K562 (cell line): ENCODE measurements around the gene SH3D19. TPM values are rescaled to one million over a fixed set of nuclear protein-coding genes. Genes with fewer than 3 reads are reported as not detected.

Experiments
- ATAC-seq: fragments of 200-7000 bp; cut with Tn5 transposase; 3 replicates; pipeline ENCODE4 v1.9.1; 2020; ENCODE audit warnings: moderate library complexity
- BruUV-seq: library from RNA; stranded (reverse); fragments of 400-500 nt; replicated peaks from 2 replicates; lab custom pipeline; 2021; lab: Mats Ljungman, UMichigan
- CTCF ChIA-PET: fragments of 300-600 bp; formaldehyde crosslinking; extraction: SDS; loops from one replicate; lab custom pipeline; 2021; ENCODE audit warnings: low intra/inter-chr PET ratio; lab: Yijun Ruan, JAX
- POLR2A ChIA-PET: fragments of 300-600, 350-650 bp; sonication (Branson Sonifier 250); formaldehyde crosslinking; extraction: SDS; loops from one replicate; lab custom pipeline; 2021; ENCODE audit warnings: antibody characterized with exemption, inconsistent platforms; lab: Yijun Ruan, JAX
- DNase-seq, 4 experiments: peaks; one replicate each; pipeline versions ENCODE4 v3.0.0 to v3.0.0-alpha.2; 2011 to 2018; ENCODE audit warnings: low spot score in 3 of 4, mixed read lengths in 3 of 4; ENCODE audit errors: extremely low read depth in 1 of 4
- FAIRE-seq: peaks from 2 replicates; lab custom pipeline; 2011; peaks lifted over from hg19 to GRCh38; lab: Jason Lieb, UNC
- H2AFZ ChIP-seq: 2 replicates; pipeline ENCODE4 v1.6.0; 2011; ENCODE audit warnings: low read depth, low read length, control low read depth, inconsistent platforms
- H3K27ac ChIP-seq: fragments of 200-600 bp; 3 replicates; pipeline ENCODE4 v1.8.0; 2011; ENCODE audit warnings: low read depth, mild to moderate bottlenecking, control low read depth, inconsistent platforms, low read length, moderate library complexity, mixed read lengths; ENCODE audit errors: extremely low read depth
- H3K27me3 ChIP-seq, 2 experiments: fragments of 300-600 bp in 1 of 2; 2 replicates in 1 of 2; 3 replicates in 1 of 2; pipeline versions ENCODE4 v1.6.0 to v1.8.0; 2011; ENCODE audit warnings: inconsistent platforms in 2 of 2, low read length in 2 of 2, mild to moderate bottlenecking in 1 of 2, mixed read lengths in 1 of 2, moderate library complexity in 1 of 2; ENCODE audit not compliant: control insufficient read depth in 2 of 2, insufficient read depth in 2 of 2
- H3K36me3 ChIP-seq: fragments of 300-600 bp; 3 replicates; pipeline ENCODE4 v1.8.0; 2011; ENCODE audit warnings: mild to moderate bottlenecking, low read length, inconsistent platforms; ENCODE audit not compliant: control insufficient read depth, insufficient read depth
- H3K4me1 ChIP-seq, 2 experiments: fragments of 200-600 bp in 1 of 2; replicated peaks in 1 of 2; 2 replicates in 1 of 2; 3 replicates in 1 of 2; pipeline versions ENCODE4 v1.5.1 to v1.8.0; 2011; ENCODE audit warnings: inconsistent platforms in 2 of 2, low read length in 2 of 2, mild to moderate bottlenecking in 1 of 2, mixed read lengths in 1 of 2, moderate library complexity in 1 of 2; ENCODE audit not compliant: control insufficient read depth in 2 of 2, insufficient read depth in 2 of 2
- H3K4me2 ChIP-seq: 2 replicates; pipeline ENCODE4 v1.6.1; 2011; ENCODE audit warnings: low read length, control low read depth, inconsistent platforms, mixed read lengths; ENCODE audit not compliant: insufficient read depth
- H3K4me3 ChIP-seq: fragments of 200-600 bp; sonication (generic), shearing (Covaris generic); 2 replicates; pipeline ENCODE4 v1.5.1; 2016; ENCODE audit warnings: control low read depth, inconsistent platforms
- H3K79me2 ChIP-seq: fragments of 200-600 bp; 3 replicates; pipeline ENCODE4 v1.8.0; 2011; ENCODE audit warnings: low read length, inconsistent platforms; ENCODE audit not compliant: control insufficient read depth, insufficient read depth
- H3K9ac ChIP-seq, 2 experiments: 2 replicates each; pipeline versions ENCODE4 v1.6.0 to v1.6.1; 2011; ENCODE audit warnings: low read depth in 2 of 2, low read length in 2 of 2, control low read depth in 1 of 2, inconsistent platforms in 1 of 2, mild to moderate bottlenecking in 1 of 2, mixed read lengths in 1 of 2; ENCODE audit not compliant: insufficient read depth in 1 of 2
- H3K9me1 ChIP-seq: one replicate; pipeline ENCODE4 v1.6.0; 2011; ENCODE audit warnings: inconsistent platforms, mild to moderate bottlenecking, low read length, moderate library complexity; ENCODE audit not compliant: control insufficient read depth, insufficient read depth
- H3K9me3 ChIP-seq: replicated peaks from 2 replicates; pipeline ENCODE4 v1.5.1; 2011; ENCODE audit warnings: low read depth, low read length, inconsistent platforms; ENCODE audit not compliant: control insufficient read depth, insufficient read depth
- H4K20me1 ChIP-seq: replicated peaks from 2 replicates; pipeline ENCODE4 v1.6.1; 2011; ENCODE audit warnings: low read length, inconsistent platforms, mixed read lengths; ENCODE audit not compliant: control insufficient read depth, insufficient read depth
- BMI1 ChIP-seq: fragments of 150-350 bp; IDR thresholded peaks from 2 replicates; pipeline ENCODE4 v1.6.1; 2014; ENCODE audit warnings: low read length
- CHAMP1 ChIP-seq: fragments of 450-650 bp; IDR thresholded peaks from 2 replicates; pipeline ENCODE4 v1.6.1; 2016; ENCODE audit warnings: mild to moderate bottlenecking
- DDX20 ChIP-seq: fragments of 450-650 bp; IDR thresholded peaks from 2 replicates; pipeline ENCODE4 v1.6.1; 2016; ENCODE audit warnings: missing genetic modification characterization, low read depth, mild to moderate bottlenecking, missing compliant biosample characterization, moderate library complexity
- E2F6 ChIP-seq, 2 experiments: IDR thresholded peaks; 2 replicates each; pipeline ENCODE4 v1.6.1; 2011; ENCODE audit warnings: borderline replicate concordance in 1 of 2, control low read depth in 1 of 2, low read depth in 1 of 2, low read length in 1 of 2, mild to moderate bottlenecking in 1 of 2, mixed read lengths in 1 of 2, moderate library complexity in 1 of 2; ENCODE audit not compliant: insufficient read depth in 1 of 2, insufficient read length in 1 of 2, poor library complexity in 1 of 2, severe bottlenecking in 1 of 2; ENCODE audit errors: extremely low read depth in 1 of 2
- ILK ChIP-seq: fragments of 450-650 bp; IDR thresholded peaks from 2 replicates; pipeline ENCODE4 v1.6.1; 2016; ENCODE audit warnings: missing genetic modification characterization, low read depth, mild to moderate bottlenecking, missing compliant biosample characterization, moderate library complexity, borderline replicate concordance
- MAFF ChIP-seq: IDR thresholded peaks from 2 replicates; pipeline ENCODE4 v1.6.1; 2012; ENCODE audit warnings: low read length, improper control_type of control experiment
- NBN ChIP-seq: fragments of 450-650 bp; IDR thresholded peaks from 2 replicates; pipeline ENCODE4 v1.6.1; 2016; ENCODE audit warnings: low read depth, mild to moderate bottlenecking
- NR1H2 ChIP-seq: sonication (generic); formaldehyde crosslinking; IDR thresholded peaks from 2 replicates; pipeline ENCODE4 v1.4.0; 2020; ENCODE audit warnings: mild to moderate bottlenecking, missing genetic modification reagents
- RFX5 ChIP-seq: IDR thresholded peaks from 2 replicates; pipeline ENCODE4 v1.6.1; 2011; ENCODE audit warnings: low read depth, mild to moderate bottlenecking, improper control_type of control experiment, low read length
- ZFPM2 ChIP-seq: fragments of 250-450 bp; sonication (Bioruptor Pico); IDR thresholded peaks from 2 replicates; pipeline ENCODE4 v1.5.1; 2022; ENCODE audit warnings: mild to moderate bottlenecking
- ZNF134 ChIP-seq: fragments of 250-450 bp; sonication (Bioruptor Pico); conservative IDR thresholded peaks from 2 replicates; pipeline ENCODE4 v1.4.0; 2020
- ZNF143 ChIP-seq: sonication (generic); formaldehyde crosslinking; IDR thresholded peaks from 2 replicates; pipeline ENCODE4 v1.9.0; 2022; ENCODE audit warnings: mild to moderate bottlenecking, missing genetic modification reagents
- ZNF253 ChIP-seq: fragments of 250-450 bp; sonication (Bioruptor Pico); conservative IDR thresholded peaks from 2 replicates; pipeline ENCODE4 v1.6.1; 2021; ENCODE audit warnings: mild to moderate bottlenecking
- WGBS: fragments of 100-300 bp; shearing (Covaris generic); methylation state at CpG from one replicate; pipeline ENCODE4 v1.1.6; 2016; ENCODE audit warnings: low coverage, mixed read lengths; ENCODE audit not compliant: insufficient coverage; ENCODE audit errors: missing lambda C conversion rate; 5-methylcytosine and 5-hydroxymethylcytosine counted together
- in situ Hi-C: fragments of 300-500 bp; cut with MboI; formaldehyde crosslinking; loops from 4 replicates; pipeline ENCODE4 v1.15.0; 2018; ENCODE audit warnings: inconsistent platforms, mixed read lengths
- intact Hi-C: fragments of 100-400 bp; cut with micrococcal nuclease; formaldehyde crosslinking; loops from 2 replicates; pipeline ENCODE4 v1.14.2; 2022
- polyA plus RNA-seq, 8 experiments: library from polyadenylated mRNA; depleted of rRNA in 4 of 8; stranded (reverse) in 5 of 8; unstranded in 3 of 8; fragments of >200 nt; fragmentation: Nextera tagmentation in 2 of 8; fragmentation: Illumina TruSeq in 1 of 8; extraction: Ambion mirVana in 2 of 8; extraction: Trizol in 1 of 8; gene quantifications; 2 replicates each; pipeline versions ENCODE4 v1.2.1 to v1.2.3, GENCODE V29; 2011 to 2014; ENCODE audit warnings: inconsistent platforms in 1 of 8, missing spikeins in 1 of 8
- total RNA-seq, 7 experiments: library from RNA; depleted of rRNA in 6 of 7; stranded (reverse); fragments of >200 nt in 6 of 7; fragmentation: Illumina TruSeq in 2 of 7; extraction: Trizol in 2 of 7; gene quantifications; 2 replicates each; pipeline versions ENCODE4 v1.2.1 to v1.2.3, GENCODE V29; 2011 to 2021; ENCODE audit warnings: low replicate concordance in 1 of 7

Gene SH3D19
- total and polyA plus RNA-seq, 9 of the 15 experiments (the other 6 are each of a cell fraction or from before 2014, with no cell fraction given): 0.42 to 2.2 (median 1.1) TPM; not detected in 6

GRCh38 chr4:151318307-151319006 lies 6.9 kb downstream of the SH3D19 start (continued):
- TF ChIP-seq CHAMP1: no peak
- peak; percentile 87 for TF ChIP-seq MAFF
- no peak for TF ChIP-seq DDX20 (tag)

GRCh38 chr4:151316645-151317044 lies 8.8 kb downstream of the SH3D19 start:
- FAIRE-seq: no peak
- H3K79me2 ChIP-seq: no peaks in the 10 kb centered on the region

More at GRCh38 chr4:151316645-151317044, 8.8 kb downstream of the SH3D19 start:
- ChIA-PET CTCF (no interaction called here), POLR2A (interaction anchor here (0.6 to 1.1 kb wide), 4 partner anchors 9 to 1879 kb away, joined by 3 to 5 read pairs (median 4); partner anchors contain the start of gene SH3D19)
- Histone ChIP-seq H3K9me3 (no peaks in the 10 kb centered on the region), H4K20me1 (no peaks in the 10 kb centered on the region), H3K36me3 (no peaks in the 10 kb centered on the region), H3K9ac (no peak overlapping the region), H3K4me1 (no peaks in the 10 kb centered on the region), H2AFZ (no peak overlapping the region), H3K27me3 (no peaks in the 10 kb centered on the region), H3K4me2 (no peak overlapping the region), H3K9me1 (no peaks in the 10 kb centered on the region), H3K27ac (no peak overlapping the region), H3K4me3 (no peak overlapping the region)
- no TSS peak for BruUV-seq
- DNase-seq (no peak), ATAC-seq (no peak)
- no peak for TF ChIP-seq RFX5
- no peak for TF ChIP-seq E2F6 (IDR thresholded peaks at IDR 0.05; ENCODE audit: borderline replicate concordance in 1 of 2, extremely low read depth in 1 of 2, insufficient read depth in 1 of 2, insufficient read length in 1 of 2, low read depth in 1 of 2, low read length in 1 of 2, poor library complexity in 1 of 2, severe bottlenecking in 1 of 2)
- TF ChIP-seq ZNF253 (CRISPR knock-in tag): no peak
- no peak for TF ChIP-seq ZFPM2 (CRISPR knock-in tag)
- no peak for TF ChIP-seq ZNF134 (CRISPR knock-in tag)
- TF ChIP-seq NBN: no peak
- no peak for TF ChIP-seq ZNF143 (CRISPR knock-in tag)
- TF ChIP-seq ILK (tag): no peak
- TF ChIP-seq BMI1: no peak
- no peak for TF ChIP-seq NR1H2 (CRISPR knock-in tag)
- 3% methylated on average over 2 of the region's 2 CpGs for WGBS
- intact Hi-C loops: no loop called here
- in situ Hi-C loops: no loop called here
